GM13976 (cell line): ENCODE results near the gene ASTN2.
A peak's percentile ranks its signal among the peaks of the same experiment; 100 is the strongest.

Source experiments
- DNase-seq: peaks from one replicate; pipeline ENCODE4 v3.0.0; 2012; ENCODE audit warnings: low spot score
- in situ Hi-C: fragments of 300-500 bp; cut with MboI; formaldehyde crosslinking; loops from one replicate; pipeline ENCODE4 v1.12.0; 2022; ENCODE audit warnings: low sequenced_read_pairs, mixed read lengths, inconsistent platforms; ENCODE audit not compliant: unreplicated experiment
- TF ChIP-seq, protein P1 (sequence below): IDR thresholded peaks from 2 replicates; pipeline ENCODE4 v1.5.1; 2012; ENCODE audit warnings: borderline replicate concordance, mild to moderate bottlenecking; ENCODE audit not compliant: insufficient read depth; ENCODE audit errors: extremely low read depth, missing control alignments, control extremely low read depth

ASTN2 gene

GRCh38 chr9:116873491-116873890 is 541.4 kb downstream of the ASTN2 start:
- in situ Hi-C loops: no loop called here
- no peak for DNase-seq

GRCh38 chr9:116870566-116870965 is 544.3 kb downstream of the ASTN2 start:
- in situ Hi-C loops: no loop called here
- no peak for DNase-seq
- TF ChIP-seq, protein P1, sequence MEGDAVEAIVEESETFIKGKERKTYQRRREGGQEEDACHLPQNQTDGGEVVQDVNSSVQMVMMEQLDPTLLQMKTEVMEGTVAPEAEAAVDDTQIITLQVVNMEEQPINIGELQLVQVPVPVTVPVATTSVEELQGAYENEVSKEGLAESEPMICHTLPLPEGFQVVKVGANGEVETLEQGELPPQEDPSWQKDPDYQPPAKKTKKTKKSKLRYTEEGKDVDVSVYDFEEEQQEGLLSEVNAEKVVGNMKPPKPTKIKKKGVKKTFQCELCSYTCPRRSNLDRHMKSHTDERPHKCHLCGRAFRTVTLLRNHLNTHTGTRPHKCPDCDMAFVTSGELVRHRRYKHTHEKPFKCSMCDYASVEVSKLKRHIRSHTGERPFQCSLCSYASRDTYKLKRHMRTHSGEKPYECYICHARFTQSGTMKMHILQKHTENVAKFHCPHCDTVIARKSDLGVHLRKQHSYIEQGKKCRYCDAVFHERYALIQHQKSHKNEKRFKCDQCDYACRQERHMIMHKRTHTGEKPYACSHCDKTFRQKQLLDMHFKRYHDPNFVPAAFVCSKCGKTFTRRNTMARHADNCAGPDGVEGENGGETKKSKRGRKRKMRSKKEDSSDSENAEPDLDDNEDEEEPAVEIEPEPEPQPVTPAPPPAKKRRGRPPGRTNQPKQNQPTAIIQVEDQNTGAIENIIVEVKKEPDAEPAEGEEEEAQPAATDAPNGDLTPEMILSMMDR: no peak

More at GRCh38 chr9:116873491-116873890, 541.4 kb downstream of the ASTN2 start:
- TF ChIP-seq, protein P1: no peak

DNA sequence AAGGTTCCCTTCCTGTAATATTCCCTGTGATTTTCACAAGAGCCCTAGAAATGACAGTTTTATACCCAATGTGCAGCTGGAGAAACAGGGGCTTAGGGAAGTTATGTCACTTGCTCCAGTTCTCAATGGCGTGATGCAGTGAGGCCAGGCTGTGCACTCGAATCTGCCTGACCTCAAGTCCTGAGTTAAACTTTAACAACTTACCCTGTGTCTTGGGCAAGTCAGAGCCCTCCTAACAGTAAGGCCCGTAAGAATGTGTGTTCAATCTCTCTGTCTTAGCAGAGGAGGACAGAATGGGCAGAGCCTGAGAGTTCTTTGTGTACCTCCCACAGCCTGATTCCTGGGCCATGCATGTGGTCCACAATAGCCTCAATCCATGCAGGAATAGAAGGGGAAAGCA is 546.7 kb downstream of the ASTN2 start:
- in situ Hi-C loops: no loop called here
- no peak for DNase-seq
- TF ChIP-seq, protein P1: no peak

GRCh38 chr9:116861321-116861720 is 553.5 kb downstream of the ASTN2 start:
- DNase-seq: no peak
- in situ Hi-C loops: no loop called here
- TF ChIP-seq, protein P1: no peak

- DNase-seq: peak; percentile 54
- in situ Hi-C loops: no loop called here
- TF ChIP-seq, protein P1: peak; percentile 57
These were observed 554.2 kb downstream of the ASTN2 start for GRCh38 chr9:116860509-116861120.

GRCh38 chr9:116859763-116860162 is 555.1 kb downstream of the ASTN2 start:
- in situ Hi-C loops: loop anchor here (10.0 kb wide), 1 partner anchor 115 kb away; no protein-coding TSS in a partner anchor
- TF ChIP-seq, protein P1: no peak
- no peak for DNase-seq

- TF ChIP-seq, protein P1: no peak
- no peak for DNase-seq
- in situ Hi-C loops: loop anchor here (10.0 kb wide), 1 partner anchor 113 kb away; no protein-coding TSS in a partner anchor
These were observed 557.5 kb downstream of the ASTN2 start for GRCh38 chr9:116857321-116857720.
